H1 (cell line): ENCODE measurements around the gene PHOSPHO1. TPM values are rescaled to one million over a fixed set of nuclear protein-coding genes. Genes with fewer than 3 reads are reported as not detected.

Source experiments
- RAD21 ChIP-seq, 2 experiments: IDR thresholded peaks in 1 of 2; conservative IDR thresholded peaks in 1 of 2; 2 replicates each; pipeline ENCODE4 v1.6.1; 2011; ENCODE audit warnings: low read depth in 2 of 2, low read length in 2 of 2, improper control_type of control experiment in 1 of 2, inconsistent platforms in 1 of 2, mild to moderate bottlenecking in 1 of 2, moderate library complexity in 1 of 2
- polyA plus RNA-seq, 7 experiments: library from polyadenylated mRNA; depleted of rRNA in 3 of 7; stranded (reverse) in 5 of 7; unstranded in 2 of 7; fragments of >200 nt in 5 of 7; fragments of 200-250 nt in 2 of 7; gene quantifications; 1 replicate in 5 of 7; 2 replicates in 1 of 7; 4 replicates in 1 of 7; pipeline versions ENCODE4 v1.2.1 to v1.2.3, GENCODE V29; 2011 to 2013; ENCODE audit warnings: missing spikeins in 2 of 7, mixed read lengths in 2 of 7
- total RNA-seq: library from RNA; stranded (reverse); fragmentation: NEBNext Ultra II Directional; extraction: Animal tissue kit (Norgen Biotek cat#: 25700); gene quantifications from 2 replicates; pipeline ENCODE4 v1.2.1, GENCODE V29; 2021

Gene PHOSPHO1
- total and polyA plus RNA-seq, 2 of the 8 experiments (the other 6 are each of a cell fraction or from before 2014, with no cell fraction given): 0.34 to 0.45 TPM

- peak; percentile 26 to 38; a peak in 2 of 4 replicates for TF ChIP-seq RAD21 (IDR thresholded peaks at IDR 0.05 in 1 of 2, conservative IDR thresholded peaks at IDR 0.05 in 1 of 2; ENCODE audit: low read depth in 2 of 2, low read length in 2 of 2)
Measured at GRCh38 chr17:49197346-49197998, 33.1 kb downstream of the PHOSPHO1 start (continued).
